Endothelial cell of umbilical vein (primary cell): ENCODE measurements around the gene CCDC106. TPM values are rescaled to one million over a fixed set of nuclear protein-coding genes. Genes with fewer than 3 reads are reported as not detected.

ENCODE experiments used
- BruUV-seq: library from RNA; stranded (reverse); fragments of 400-500 nt; replicated peaks from 2 replicates; lab custom pipeline; 2021; lab: Mats Ljungman, UMichigan
- CTCF ChIA-PET: fragments of 300-600, 350-600 bp; sonication (Branson Sonifier 250); formaldehyde crosslinking; loops from one replicate; lab custom pipeline; 2021; ENCODE audit warnings: antibody characterized with exemption, inconsistent platforms; lab: Charles Lee
- POLR2A ChIA-PET: fragments of 300-600, 350-600 bp; sonication (Branson Sonifier 250); formaldehyde crosslinking; loops from one replicate; lab custom pipeline; 2021; ENCODE audit warnings: antibody characterized with exemption, inconsistent platforms; lab: Charles Lee
- DNase-seq: peaks from one replicate; pipeline ENCODE4 v3.0.0-alpha.2; 2011; ENCODE audit warnings: low read depth, low spot score
- FAIRE-seq: peaks from 2 replicates; lab custom pipeline; 2011; peaks lifted over from hg19 to GRCh38; lab: Jason Lieb, UNC
- H2AFZ ChIP-seq: 2 replicates; pipeline ENCODE4 v1.6.0; 2012; ENCODE audit warnings: low read depth, low read length, control low read depth, inconsistent platforms
- H3K27ac ChIP-seq: 2 replicates; pipeline ENCODE4 v1.5.1; 2011; ENCODE audit warnings: low read depth, mild to moderate bottlenecking, control low read depth, low read length, moderate library complexity; ENCODE audit not compliant: insufficient read depth
- H3K27me3 ChIP-seq, 2 experiments: 2 replicates each; pipeline versions ENCODE4 v1.6.0 to v1.6.1; 2011; ENCODE audit warnings: low read length in 2 of 2, mixed read lengths in 1 of 2; ENCODE audit not compliant: control insufficient read depth in 2 of 2, insufficient read depth in 2 of 2
- H3K36me3 ChIP-seq, 2 experiments: 2 replicates in 1 of 2; 3 replicates in 1 of 2; pipeline ENCODE4 v1.5.1; 2011; ENCODE audit warnings: low read length in 2 of 2, mild to moderate bottlenecking in 1 of 2, moderate library complexity in 1 of 2; ENCODE audit not compliant: control insufficient read depth in 2 of 2, insufficient read depth in 2 of 2; ENCODE audit errors: extremely low read depth in 1 of 2
- H3K4me1 ChIP-seq: 3 replicates; pipeline ENCODE4 v1.5.1; 2011; ENCODE audit warnings: mild to moderate bottlenecking, low read length; ENCODE audit not compliant: control insufficient read depth, insufficient read depth; ENCODE audit errors: extremely low read depth
- H3K4me2 ChIP-seq: 2 replicates; pipeline ENCODE4 v1.6.1; 2011; ENCODE audit warnings: low read length, control low read depth, mixed read lengths; ENCODE audit not compliant: insufficient read depth
- H3K4me3 ChIP-seq, 3 experiments: fragments of 200-600 bp in 1 of 3; sonication (generic), shearing (Covaris generic) in 1 of 3; replicated peaks in 1 of 3; 2 replicates each; pipeline ENCODE4 v1.5.1; 2011 to 2016; ENCODE audit warnings: control low read depth in 3 of 3, low read length in 3 of 3, mild to moderate bottlenecking in 2 of 3, inconsistent platforms in 1 of 3, low read depth in 1 of 3, moderate library complexity in 1 of 3; ENCODE audit not compliant: insufficient read depth in 1 of 3
- H3K79me2 ChIP-seq: 2 replicates; pipeline ENCODE4 v1.6.0; 2012; ENCODE audit warnings: low read length, inconsistent platforms; ENCODE audit not compliant: control insufficient read depth, insufficient read depth
- H3K9ac ChIP-seq: replicated peaks from 2 replicates; pipeline ENCODE3; 2011; ENCODE audit warnings: low read length, control low read depth; ENCODE audit not compliant: insufficient read depth; ENCODE audit errors: extremely low read depth
- H3K9me1 ChIP-seq: replicated peaks from 3 replicates; pipeline ENCODE4 v1.6.0; 2011; ENCODE audit warnings: mild to moderate bottlenecking, low read length; ENCODE audit not compliant: control insufficient read depth, insufficient read depth; ENCODE audit errors: extremely low read depth
- H3K9me3 ChIP-seq: replicated peaks from 2 replicates; pipeline ENCODE4 v1.5.1; 2012; ENCODE audit warnings: low read length, inconsistent platforms; ENCODE audit not compliant: control insufficient read depth, insufficient read depth
- H4K20me1 ChIP-seq: replicated peaks from 2 replicates; pipeline ENCODE3; 2011; ENCODE audit warnings: mild to moderate bottlenecking, low read length; ENCODE audit not compliant: control insufficient read depth, insufficient read depth; ENCODE audit errors: extremely low read depth
- EZH2 ChIP-seq: IDR thresholded peaks from 2 replicates; pipeline ENCODE4 v1.6.1; 2012; ENCODE audit warnings: borderline replicate concordance, low read depth, mild to moderate bottlenecking, moderate library complexity, low read length, inconsistent platforms; ENCODE audit not compliant: severe bottlenecking
- FOS ChIP-seq: IDR thresholded peaks from 2 replicates; pipeline ENCODE4 v1.6.1; 2011; ENCODE audit warnings: mild to moderate bottlenecking, low read length, moderate library complexity, borderline replicate concordance; ENCODE audit not compliant: insufficient read depth
- GATA2 ChIP-seq: IDR thresholded peaks from 2 replicates; pipeline ENCODE4 v1.7.0; 2011; ENCODE audit warnings: low read depth, mild to moderate bottlenecking, moderate library complexity, mixed read lengths, low read length; ENCODE audit not compliant: insufficient read length, insufficient read depth
- JUN ChIP-seq: IDR thresholded peaks from 2 replicates; pipeline ENCODE4 v1.6.1; 2011; ENCODE audit warnings: borderline replicate concordance, low read depth; ENCODE audit not compliant: insufficient read length, insufficient read depth
- MYC ChIP-seq: IDR thresholded peaks from one replicate; pipeline ENCODE4 v1.6.1; 2011; ENCODE audit warnings: mild to moderate bottlenecking, low read depth, low read length
- POLR2A ChIP-seq: IDR thresholded peaks from 2 replicates; pipeline ENCODE4 v1.6.1; 2012; ENCODE audit warnings: low read depth, mild to moderate bottlenecking, control low read depth, low read length
- POLR2AphosphoS5 ChIP-seq: IDR thresholded peaks from 2 replicates; pipeline ENCODE4 v1.6.1; 2012; ENCODE audit warnings: low read depth, mild to moderate bottlenecking, control low read depth, low read length, moderate library complexity; ENCODE audit not compliant: insufficient read depth
- dilution Hi-C: fragments of 300-500 bp; cut with MboI; formaldehyde crosslinking; loops from one replicate; pipeline ENCODE4 v1.15.0; 2019; ENCODE audit warnings: low sequenced_read_pairs; ENCODE audit not compliant: extremely low pct_ligation_motif_present
- intact Hi-C: fragments of 100-400 bp; cut with micrococcal nuclease; formaldehyde crosslinking; loops from one replicate; pipeline ENCODE4 v1.10.0; 2022
- polyA plus RNA-seq, 4 experiments: library from polyadenylated mRNA; depleted of rRNA in 3 of 4; stranded (reverse) in 3 of 4; unstranded in 1 of 4; fragments of >200 nt; gene quantifications; 2 replicates each; pipeline versions ENCODE4 v1.2.1 to v1.2.3, GENCODE V29; 2011 to 2012; ENCODE audit warnings: missing spikeins in 1 of 4
- total RNA-seq: library from RNA; stranded (reverse); gene quantifications from 2 replicates; pipeline ENCODE4 v1.2.3, GENCODE V29; 2021
- TF ChIP-seq, protein P1 (sequence below), 2 donors: IDR thresholded peaks; 1 replicate in 1 of 2; 2 replicates in 1 of 2; pipeline ENCODE4 v1.5.1; 2011; ENCODE audit warnings: low read length in 2 of 2, mild to moderate bottlenecking in 2 of 2, moderate library complexity in 2 of 2, control low read depth in 1 of 2, inconsistent platforms in 1 of 2, low read depth in 1 of 2; ENCODE audit not compliant: insufficient read depth in 1 of 2; ENCODE audit errors: extremely low read depth in 1 of 2
- TF ChIP-seq, protein P2 (sequence below): IDR thresholded peaks from 2 replicates; pipeline ENCODE4 v1.6.1; 2011; ENCODE audit not compliant: insufficient read depth, insufficient read length

Gene CCDC106
- total and polyA plus RNA-seq, 2 donors (not counting 3 experiments of a cell fraction or from before 2014, with no cell fraction given) = 11.8 to 12.0 TPM

DNA sequence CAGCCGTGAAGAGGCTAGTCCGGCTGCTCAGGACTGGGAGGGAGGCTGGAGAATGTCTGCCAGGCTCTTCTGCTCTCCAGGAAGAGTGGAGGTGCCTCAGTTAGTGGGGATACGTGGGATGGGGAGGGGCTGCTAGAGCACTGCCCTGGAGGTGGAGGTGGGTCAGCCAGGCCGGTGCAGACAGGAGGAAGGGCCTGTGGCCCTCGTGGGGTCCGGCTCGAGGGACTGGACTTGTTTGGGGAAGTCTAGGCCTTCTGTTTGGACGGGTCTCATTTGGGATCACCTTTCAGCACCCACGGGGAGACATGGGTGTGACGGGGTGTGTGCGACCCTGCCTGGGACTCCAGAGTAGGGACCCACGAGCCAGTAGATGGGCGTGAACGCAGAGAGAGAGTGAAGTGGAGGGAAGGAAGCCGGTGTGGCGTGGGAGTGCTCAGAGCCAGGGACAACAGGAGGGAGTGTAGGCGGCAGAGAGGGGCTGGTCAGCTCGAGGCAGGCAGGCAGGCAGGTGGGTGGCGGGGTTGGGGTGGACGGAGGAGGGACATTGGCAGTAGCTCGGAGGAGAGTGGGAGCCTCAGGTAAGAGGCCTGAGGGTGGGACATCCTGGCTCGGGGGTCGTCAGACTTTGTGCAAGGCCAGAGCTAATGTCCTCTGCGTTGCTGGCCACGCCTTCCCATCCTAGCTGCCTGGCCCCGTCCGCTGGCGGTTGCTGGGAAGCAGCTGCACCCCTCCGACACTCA lies 38.5 kb downstream of the CCDC106 start:
- Histone ChIP-seq H3K9ac (no peak overlapping the region), H3K4me2 (no peak overlapping the region), H3K27me3 (no peaks in the 10 kb centered on the region), H3K36me3 (peaks cover 3 to 53% of the 10 kb centered on the region in 2 experiments), H3K4me3 (no peak overlapping the region), H3K4me1 (no peaks in the 10 kb centered on the region), H3K79me2 (peaks cover 37% of the 10 kb centered on the region), H4K20me1 (no peaks in the 10 kb centered on the region), H2AFZ (no peak overlapping the region), H3K27ac (no peak overlapping the region), H3K9me3 (no peaks in the 10 kb centered on the region), H3K9me1 (no peaks in the 10 kb centered on the region)
- CTCF ChIA-PET = no interaction called here
- intact Hi-C loops (no loop called here), dilution Hi-C loops (no loop called here)
- DNase-seq (no peak), FAIRE-seq (no peak)
- no TSS peak for BruUV-seq
- TF ChIP-seq GATA2 (no peak), EZH2 (no peak), FOS (no peak), MYC (no peak), POLR2A (no peak), JUN (no peak), POLR2AphosphoS5 (no peak)
- TF ChIP-seq, protein P1, sequence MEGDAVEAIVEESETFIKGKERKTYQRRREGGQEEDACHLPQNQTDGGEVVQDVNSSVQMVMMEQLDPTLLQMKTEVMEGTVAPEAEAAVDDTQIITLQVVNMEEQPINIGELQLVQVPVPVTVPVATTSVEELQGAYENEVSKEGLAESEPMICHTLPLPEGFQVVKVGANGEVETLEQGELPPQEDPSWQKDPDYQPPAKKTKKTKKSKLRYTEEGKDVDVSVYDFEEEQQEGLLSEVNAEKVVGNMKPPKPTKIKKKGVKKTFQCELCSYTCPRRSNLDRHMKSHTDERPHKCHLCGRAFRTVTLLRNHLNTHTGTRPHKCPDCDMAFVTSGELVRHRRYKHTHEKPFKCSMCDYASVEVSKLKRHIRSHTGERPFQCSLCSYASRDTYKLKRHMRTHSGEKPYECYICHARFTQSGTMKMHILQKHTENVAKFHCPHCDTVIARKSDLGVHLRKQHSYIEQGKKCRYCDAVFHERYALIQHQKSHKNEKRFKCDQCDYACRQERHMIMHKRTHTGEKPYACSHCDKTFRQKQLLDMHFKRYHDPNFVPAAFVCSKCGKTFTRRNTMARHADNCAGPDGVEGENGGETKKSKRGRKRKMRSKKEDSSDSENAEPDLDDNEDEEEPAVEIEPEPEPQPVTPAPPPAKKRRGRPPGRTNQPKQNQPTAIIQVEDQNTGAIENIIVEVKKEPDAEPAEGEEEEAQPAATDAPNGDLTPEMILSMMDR (IDR thresholded peaks at IDR 0.05; ENCODE audit: extremely low read depth in 1 of 2, insufficient read depth in 1 of 2, low read depth in 1 of 2, low read length in 2 of 2) = no peak
- TF ChIP-seq, protein P2, sequence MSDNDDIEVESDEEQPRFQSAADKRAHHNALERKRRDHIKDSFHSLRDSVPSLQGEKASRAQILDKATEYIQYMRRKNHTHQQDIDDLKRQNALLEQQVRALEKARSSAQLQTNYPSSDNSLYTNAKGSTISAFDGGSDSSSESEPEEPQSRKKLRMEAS = no peak
- POLR2A ChIA-PET = no interaction called here
